Liver (tissue), 9 donors: Measurements from ENCODE around the gene GNA15. TPM values are rescaled to one million over a fixed set of nuclear protein-coding genes. Genes with fewer than 3 reads are reported as not detected.
A peak's percentile ranks its signal among the peaks of the same experiment; 100 is the strongest.

ENCODE experiments used
- DNase-seq: peaks from one replicate; pipeline ENCODE4 v3.0.0-alpha.2; 2017; ENCODE audit warnings: low spot score
- H3K27ac ChIP-seq, 2 donors: one replicate each; pipeline ENCODE4 v1.7.0; 2013; ENCODE audit warnings: inconsistent platforms in 2 of 2, low read length in 2 of 2, control low read depth in 1 of 2, low read depth in 1 of 2, mild to moderate bottlenecking in 1 of 2
- H3K27me3 ChIP-seq, 4 donors: one replicate each; pipeline versions ENCODE4 v1.6.1 to v1.7.0; 2013; ENCODE audit warnings: low read length in 3 of 4, inconsistent platforms in 1 of 4, mild to moderate bottlenecking in 1 of 4, moderate library complexity in 1 of 4; ENCODE audit not compliant: control insufficient read depth in 4 of 4, insufficient read depth in 4 of 4
- H3K36me3 ChIP-seq, 4 donors: one replicate each; pipeline versions ENCODE4 v1.6.1 to v1.7.0; 2013; ENCODE audit warnings: low read length in 3 of 4, mild to moderate bottlenecking in 3 of 4, low read depth in 1 of 4, moderate library complexity in 1 of 4; ENCODE audit not compliant: control insufficient read depth in 4 of 4, insufficient read depth in 3 of 4
- H3K4me1 ChIP-seq, 4 donors: one replicate each; pipeline versions ENCODE4 v1.6.1 to v1.7.0; 2013; ENCODE audit warnings: low read length in 3 of 4, mild to moderate bottlenecking in 3 of 4, moderate library complexity in 1 of 4; ENCODE audit not compliant: control insufficient read depth in 4 of 4, insufficient read depth in 4 of 4
- H3K4me3 ChIP-seq, 3 donors: one replicate each; pipeline versions ENCODE4 v1.6.1 to v1.7.0; 2013; ENCODE audit warnings: low read length in 3 of 3, control low read depth in 1 of 3, low read depth in 1 of 3, mild to moderate bottlenecking in 1 of 3
- H3K9ac ChIP-seq, 2 donors: one replicate each; pipeline ENCODE4 v1.7.0; 2013; ENCODE audit warnings: low read length in 2 of 2, mild to moderate bottlenecking in 2 of 2, moderate library complexity in 2 of 2, control low read depth in 1 of 2, low read depth in 1 of 2
- H3K9me3 ChIP-seq, 4 donors: one replicate each; pipeline versions ENCODE4 v1.6.1 to v1.7.0; 2013; ENCODE audit warnings: low read length in 3 of 4; ENCODE audit not compliant: control insufficient read depth in 4 of 4
- EGR1 ChIP-seq, 2 donors: IDR thresholded peaks; 2 replicates each; pipeline ENCODE4 v1.6.1; 2016 to 2018; ENCODE audit warnings: antibody characterized with exemption in 2 of 2, low read depth in 2 of 2
- FOXA1 ChIP-seq: IDR thresholded peaks from 2 replicates; pipeline ENCODE4 v1.6.1; 2016; ENCODE audit warnings: antibody characterized with exemption
- GABPA ChIP-seq, 2 donors: IDR thresholded peaks in 1 of 2; conservative IDR thresholded peaks in 1 of 2; 2 replicates each; pipeline ENCODE4 v1.6.1; 2016; ENCODE audit warnings: antibody characterized with exemption in 2 of 2, mild to moderate bottlenecking in 1 of 2, moderate library complexity in 1 of 2
- HNF4A ChIP-seq, 2 donors: conservative IDR thresholded peaks; 2 replicates each; pipeline ENCODE4 v1.6.1; 2016; ENCODE audit warnings: antibody characterized with exemption in 2 of 2, mild to moderate bottlenecking in 2 of 2
- HNF4G ChIP-seq: IDR thresholded peaks from 2 replicates; pipeline ENCODE4 v1.6.1; 2016; ENCODE audit warnings: antibody characterized with exemption
- MAX ChIP-seq: IDR thresholded peaks from 2 replicates; pipeline ENCODE4 v1.6.1; 2016; ENCODE audit warnings: antibody characterized with exemption
- NR2F2 ChIP-seq: IDR thresholded peaks from 2 replicates; pipeline ENCODE4 v1.6.1; 2016; ENCODE audit warnings: antibody characterized with exemption
- RAD21 ChIP-seq, 2 donors: IDR thresholded peaks; 2 replicates each; pipeline ENCODE4 v1.6.1; 2016; ENCODE audit warnings: antibody characterized with exemption in 2 of 2, mild to moderate bottlenecking in 2 of 2
- REST ChIP-seq: IDR thresholded peaks from 2 replicates; pipeline ENCODE4 v1.6.1; 2016; ENCODE audit warnings: antibody characterized with exemption, mild to moderate bottlenecking
- RXRA ChIP-seq, 2 donors: IDR thresholded peaks; 2 replicates each; pipeline ENCODE4 v1.6.1; 2017 to 2018; ENCODE audit warnings: antibody characterized with exemption in 2 of 2, mild to moderate bottlenecking in 1 of 2
- TAF1 ChIP-seq: conservative IDR thresholded peaks from 2 replicates; pipeline ENCODE4 v1.6.1; 2016; ENCODE audit warnings: antibody characterized with exemption, mild to moderate bottlenecking
- YY1 ChIP-seq: IDR thresholded peaks from 2 replicates; pipeline ENCODE4 v1.6.1; 2016; ENCODE audit warnings: antibody characterized with exemption, mild to moderate bottlenecking
- ZBTB33 ChIP-seq: IDR thresholded peaks from 2 replicates; pipeline ENCODE4 v1.6.1; 2016; ENCODE audit warnings: antibody characterized with exemption
- WGBS: extraction: QIAGEN DNeasy Blood & Tissue Kit; methylation state at CpG from one replicate; pipeline ENCODE4 v1.1.7; 2013; 5-methylcytosine and 5-hydroxymethylcytosine counted together
- polyA plus RNA-seq, 2 donors: library from polyadenylated mRNA; stranded (reverse) in 1 of 2; unstranded in 1 of 2; fragments of 200-250 nt in 1 of 2; fragments of >200 nt in 1 of 2; fragmentation: Nextera tagmentation in 1 of 2; extraction: Ambion mirVana in 1 of 2; gene quantifications; one replicate each; pipeline versions ENCODE4 v1.2.1 to v1.2.3, GENCODE V29; 2013 to 2015
- total RNA-seq, 2 donors: library from RNA; depleted of rRNA; stranded (reverse); fragments of >200 nt; gene quantifications; one replicate each; pipeline ENCODE4 v1.2.3, GENCODE V29; 2014
- donor health status: healthy.
- donor health status: healthy.
- donor health status: healthy.
- donor health status: healthy.
- donor health status: healthy.

GNA15 gene
- total and polyA plus RNA-seq, 4 donors: 0.11 to 10.4 (median 1.4) TPM

- WGBS: 92% methylated on average over 17 of the region's 17 CpGs
- peaks cover 0 to 17% (median 2%) of the 10 kb centered on the region in 4 donors for H3K36me3 ChIP-seq
- H3K9me3 ChIP-seq: no peaks in the 10 kb centered on the region
- TF ChIP-seq GABPA (IDR thresholded peaks at IDR 0.05 in 1 of 2, conservative IDR thresholded peaks at IDR 0.05 in 1 of 2): no peak
- H3K9ac ChIP-seq: no peak overlapping the region
- no peaks in the 10 kb centered on the region for H3K27me3 ChIP-seq
- DNase-seq: peak; percentile 64
- H3K27ac ChIP-seq: no peak overlapping the region
- no peak overlapping the region for H3K4me3 ChIP-seq
- H3K4me1 ChIP-seq: no peaks in the 10 kb centered on the region
Observed at GRCh38 chr19:3194106-3195087, 58.6 kb downstream of the GNA15 start.

- H3K36me3 ChIP-seq: peaks cover 0 to 20% (median 2%) of the 10 kb centered on the region in 4 donors
- no peaks in the 10 kb centered on the region for H3K27me3 ChIP-seq
- H3K4me3 ChIP-seq: no peak overlapping the region
- no peaks in the 10 kb centered on the region for H3K9me3 ChIP-seq
- TF ChIP-seq REST: no peak
- TF ChIP-seq RXRA (IDR thresholded peaks at IDR 0.05): no peak
- TF ChIP-seq RAD21 (IDR thresholded peaks at IDR 0.05): no peak
- TF ChIP-seq ZBTB33: no peak
- TF ChIP-seq FOXA1: no peak
- no peak for TF ChIP-seq EGR1 (IDR thresholded peaks at IDR 0.05; ENCODE audit: low read depth in 2 of 2)
- no peak for TF ChIP-seq MAX
- TF ChIP-seq HNF4G: no peak
- no peak for TF ChIP-seq NR2F2
- no peak for TF ChIP-seq YY1
- no peak for TF ChIP-seq HNF4A (conservative IDR thresholded peaks at IDR 0.05)
- no peak for TF ChIP-seq GABPA (IDR thresholded peaks at IDR 0.05 in 1 of 2, conservative IDR thresholded peaks at IDR 0.05 in 1 of 2)
- TF ChIP-seq TAF1: no peak
- H3K4me1 ChIP-seq: no peaks in the 10 kb centered on the region
- H3K27ac ChIP-seq: no peak overlapping the region
- WGBS: 95% methylated on average over 42 of the region's 42 CpGs
- no peak for DNase-seq
- no peak overlapping the region for H3K9ac ChIP-seq
Observed at GRCh38 chr19:3196064-3196932, 60.5 kb downstream of the GNA15 start.
